Activated T-helper 9 cell treated with anti-CD3 and anti-CD28 coated beads, Interleukin-2, amount 50 U/mL, for 16 hours (primary cell): Measurements from ENCODE around the gene KCNJ10.

Experiments used
- DNase-seq: peaks from one replicate; pipeline ENCODE4 v3.0.0-alpha.2; 2020; ENCODE audit warnings: low read depth

KCNJ10 gene

DNA sequence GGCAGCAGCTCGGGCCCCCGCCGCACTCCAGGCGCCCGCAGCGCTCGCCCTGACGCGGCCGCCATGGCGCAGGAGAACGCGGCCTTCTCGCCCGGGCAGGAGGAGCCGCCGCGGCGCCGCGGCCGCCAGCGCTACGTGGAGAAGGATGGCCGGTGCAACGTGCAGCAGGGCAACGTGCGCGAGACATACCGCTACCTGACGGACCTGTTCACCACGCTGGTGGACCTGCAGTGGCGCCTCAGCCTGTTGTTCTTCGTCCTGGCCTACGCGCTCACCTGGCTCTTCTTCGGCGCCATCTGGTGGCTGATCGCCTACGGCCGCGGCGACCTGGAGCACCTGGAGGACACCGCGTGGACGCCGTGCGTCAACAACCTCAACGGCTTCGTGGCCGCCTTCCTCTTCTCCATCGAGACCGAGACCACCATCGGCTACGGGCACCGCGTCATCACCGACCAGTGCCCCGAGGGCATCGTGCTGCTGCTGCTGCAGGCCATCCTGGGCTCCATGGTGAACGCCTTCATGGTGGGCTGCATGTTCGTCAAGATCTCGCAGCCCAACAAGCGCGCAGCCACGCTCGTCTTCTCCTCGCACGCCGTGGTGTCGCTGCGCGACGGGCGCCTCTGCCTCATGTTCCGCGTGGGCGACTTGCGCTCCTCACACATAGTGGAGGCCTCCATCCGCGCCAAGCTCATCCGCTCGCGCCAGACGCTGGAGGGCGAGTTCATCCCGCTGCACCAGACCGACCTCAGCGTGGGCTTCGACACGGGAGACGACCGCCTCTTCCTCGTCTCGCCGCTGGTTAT lies 14.2 kb upstream of the KCNJ10 start:
- peak; percentile 61 for DNase-seq

DNA sequence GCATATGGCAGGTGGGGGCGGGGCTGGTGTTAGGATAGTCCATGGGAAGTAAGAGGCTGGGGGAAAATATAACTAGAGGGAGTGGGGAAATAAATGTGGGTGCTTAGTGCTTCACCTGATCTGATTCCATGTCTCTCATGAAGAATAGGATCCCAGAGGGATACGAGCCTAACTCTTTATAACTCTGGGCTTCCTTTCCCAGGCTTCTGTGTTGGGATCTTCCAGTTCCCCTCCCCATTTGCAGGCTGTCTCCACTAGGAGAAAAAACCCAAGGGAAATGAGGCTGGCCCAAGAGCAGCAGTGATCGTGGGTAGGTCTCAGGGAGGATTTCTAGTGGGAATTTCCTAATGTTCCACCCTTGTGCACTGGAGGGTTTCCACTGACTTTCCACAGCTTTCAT lies 13.0 kb upstream of the KCNJ10 start:
- DNase-seq = no peak

GRCh38 chr1:160082487-160082886 lies 12.5 kb upstream of the KCNJ10 start:
- DNase-seq = no peak

DNA sequence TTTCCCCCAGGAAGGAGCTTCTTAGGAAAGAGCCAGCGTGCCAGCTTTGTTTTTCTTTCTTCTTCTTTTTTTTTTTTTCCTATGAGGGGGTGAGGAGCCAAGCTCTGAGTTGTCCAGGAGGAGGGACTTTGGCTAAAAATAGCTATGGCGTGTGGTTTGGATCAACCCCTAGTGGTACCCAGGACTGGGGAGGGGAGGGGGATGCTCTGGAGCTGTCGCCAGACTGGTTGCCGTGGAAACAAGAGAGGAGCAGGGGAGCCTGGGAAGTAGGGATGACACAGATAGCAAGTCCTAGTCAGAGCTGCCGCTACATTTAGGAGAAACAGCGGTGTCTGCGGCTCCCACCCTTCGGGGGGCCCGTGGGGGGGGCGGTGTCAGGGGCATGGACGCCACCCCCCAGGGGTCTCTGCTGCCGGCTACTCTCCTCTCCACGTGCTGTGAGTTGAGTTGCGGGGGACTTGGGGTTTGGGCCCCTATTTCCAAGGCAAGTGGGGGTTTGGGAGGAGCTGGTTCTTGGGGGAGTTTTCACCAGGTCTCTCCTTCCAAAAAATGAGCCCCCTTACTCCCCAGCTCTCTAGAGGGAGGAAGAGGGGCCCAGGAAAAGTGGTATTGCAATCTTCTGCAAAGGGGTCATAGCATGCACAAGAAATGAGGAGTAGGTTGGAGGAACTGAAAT lies 11.4 kb upstream of the KCNJ10 start, which contains the start of gene KCNJ9:
KCNJ9 (plus strand) TSS at position 278 of the 676 bp plus-strand sequence. CDS start 2,493 bp downstream, outside the sequence.
- DNase-seq = no peak

- no peak for DNase-seq
These were observed 10.6 kb upstream of the KCNJ10 start for GRCh38 chr1:160080381-160081100.

DNA sequence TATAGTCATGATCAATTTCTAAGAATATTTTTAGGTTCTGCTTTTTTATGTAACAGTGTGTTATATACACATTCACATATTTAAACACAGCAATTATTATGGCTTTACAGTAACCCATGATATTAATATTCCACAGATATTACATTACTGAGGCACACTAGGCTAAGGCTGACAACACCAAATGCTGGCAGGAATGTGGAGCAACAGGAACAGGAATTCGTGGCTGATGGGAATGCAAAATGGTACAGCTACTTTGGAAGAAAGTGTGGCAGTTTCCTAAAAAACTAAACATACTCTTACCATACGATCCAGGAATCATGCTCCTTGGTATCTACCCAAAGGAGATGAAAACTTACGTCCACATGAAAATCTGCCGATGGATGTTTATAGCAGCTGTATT lies 9.5 kb upstream of the KCNJ10 start:
- no peak for DNase-seq

DNA sequence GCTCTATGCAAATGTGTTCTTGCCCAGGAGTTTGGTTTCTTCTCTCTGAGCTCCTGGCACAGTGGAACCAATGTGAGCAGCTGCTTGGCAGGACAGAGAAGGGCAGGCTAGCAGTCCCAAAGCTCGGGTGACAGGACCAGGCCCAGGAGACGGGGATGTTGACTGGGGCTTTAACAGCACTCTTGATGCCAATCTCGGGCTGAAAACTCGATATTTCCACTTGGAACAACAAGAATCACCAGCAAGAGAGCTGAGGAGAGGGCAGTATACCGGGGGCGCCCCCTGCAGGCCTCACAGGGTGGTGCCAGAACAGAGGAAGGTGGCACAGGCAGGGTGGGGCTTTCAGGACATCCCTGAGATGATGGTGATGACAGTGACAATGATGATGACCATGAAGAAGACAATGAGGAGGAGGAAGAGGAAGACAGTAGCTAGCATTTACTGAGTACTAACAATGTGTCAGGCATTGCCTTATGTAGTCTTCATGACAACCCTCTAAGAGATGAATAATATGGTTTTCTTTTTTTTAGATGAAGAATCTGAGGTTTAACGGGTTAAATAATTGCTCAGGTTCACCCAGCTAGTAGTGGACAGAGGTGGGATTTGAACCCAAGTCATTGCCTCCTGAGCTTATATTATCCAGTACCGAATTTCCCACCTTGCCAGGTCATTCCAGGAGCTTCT lies 8.7 kb upstream of the KCNJ10 start:
- DNase-seq = peak; percentile 34

DNA sequence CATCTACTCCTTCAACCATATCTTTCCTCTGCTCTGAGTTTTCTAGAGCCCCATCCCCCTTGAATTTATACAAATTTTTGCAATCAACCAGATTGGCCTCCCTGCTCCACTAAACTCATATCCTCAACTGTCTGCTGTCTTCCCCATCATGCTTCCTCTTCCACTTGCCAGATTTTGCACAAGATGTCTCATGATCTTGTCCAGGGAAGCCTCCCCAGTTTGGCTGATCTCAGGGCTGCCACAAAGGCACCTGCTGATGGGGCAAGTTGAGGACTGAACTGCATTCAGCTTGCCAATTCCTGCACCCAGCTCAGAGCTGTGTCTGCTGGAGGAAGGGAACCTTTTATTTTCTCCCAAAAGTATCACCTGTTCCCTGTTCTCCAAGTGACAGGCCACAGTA lies 7.5 kb upstream of the KCNJ10 start:
- DNase-seq = no peak

- no peak for DNase-seq
These were observed 6.3 kb upstream of the KCNJ10 start for GRCh38 chr1:160076295-160076694.

- DNase-seq = no peak
These were observed 5.9 kb upstream of the KCNJ10 start for GRCh38 chr1:160075836-160076235.

DNA sequence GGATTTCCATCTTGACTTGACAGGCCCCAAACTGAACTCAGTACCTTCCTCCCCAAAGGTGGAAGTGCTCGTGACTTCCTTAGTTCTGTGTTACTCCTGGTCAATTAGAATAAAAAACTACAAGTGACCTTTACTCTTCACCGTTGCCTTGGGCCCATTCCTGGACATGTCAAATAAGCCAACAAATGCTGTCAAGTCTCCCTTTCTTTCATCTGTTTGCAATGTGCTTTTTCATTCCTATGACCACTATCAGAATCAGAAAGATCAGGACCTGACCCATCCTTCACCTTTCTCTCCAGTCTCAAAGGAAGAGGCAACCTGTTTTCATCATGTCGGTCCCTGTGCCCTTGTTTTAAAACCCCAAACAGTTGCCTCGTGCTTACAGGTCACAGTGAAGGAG lies 4.9 kb upstream of the KCNJ10 start:
- no peak for DNase-seq

- no peak for DNase-seq
These were observed 1.3 kb upstream of the KCNJ10 start for GRCh38 chr1:160071289-160071688.

DNA sequence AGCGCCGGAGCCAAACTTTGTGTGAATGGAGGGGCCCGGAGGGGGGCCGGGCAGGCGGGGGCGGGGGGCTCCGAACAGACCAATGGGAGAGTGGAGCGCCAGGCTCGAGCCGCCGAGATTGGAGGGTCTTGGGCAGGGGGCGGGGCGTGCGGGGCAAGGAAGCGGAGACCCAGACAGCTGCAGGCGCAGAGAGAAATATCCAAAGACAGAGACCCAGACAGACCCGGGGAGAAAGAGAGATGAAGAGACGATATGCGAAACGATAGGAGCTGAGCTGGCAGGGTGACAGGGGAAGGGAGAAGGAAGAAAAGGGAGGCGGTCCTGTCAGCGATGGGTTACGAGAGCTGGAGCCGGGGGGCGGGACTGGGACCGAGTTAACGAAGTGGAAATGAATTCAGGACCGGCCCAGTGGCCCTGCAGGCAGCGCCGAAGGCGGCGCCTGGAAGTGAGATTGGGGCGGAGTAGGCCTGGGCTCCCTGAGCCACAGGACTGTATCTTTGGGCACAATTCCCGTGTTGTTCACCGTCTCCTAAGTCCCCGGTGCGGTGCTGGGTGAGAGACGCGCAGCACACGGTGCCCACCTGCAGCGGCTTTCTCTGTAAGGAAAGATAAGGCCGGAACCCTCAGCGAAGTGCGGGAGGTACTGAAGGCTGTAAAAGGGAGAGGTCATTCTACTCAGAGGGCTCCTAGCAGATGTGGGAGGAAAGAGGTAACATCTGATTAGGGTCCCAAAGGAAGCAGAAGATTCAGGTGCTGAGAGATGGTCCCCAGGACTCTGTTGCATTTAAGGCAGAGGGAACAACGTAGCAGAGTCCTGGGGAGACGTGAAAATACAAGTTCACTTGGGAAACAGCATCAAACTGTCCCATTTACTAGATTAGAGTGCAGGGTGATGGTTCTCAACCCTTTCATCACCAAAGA lies 543 bp upstream of the KCNJ10 start:
- DNase-seq = peak; percentile 29

GRCh38 chr1:160068225-160068624 lies 1.7 kb downstream of the KCNJ10 start:
- DNase-seq = no peak

DNA sequence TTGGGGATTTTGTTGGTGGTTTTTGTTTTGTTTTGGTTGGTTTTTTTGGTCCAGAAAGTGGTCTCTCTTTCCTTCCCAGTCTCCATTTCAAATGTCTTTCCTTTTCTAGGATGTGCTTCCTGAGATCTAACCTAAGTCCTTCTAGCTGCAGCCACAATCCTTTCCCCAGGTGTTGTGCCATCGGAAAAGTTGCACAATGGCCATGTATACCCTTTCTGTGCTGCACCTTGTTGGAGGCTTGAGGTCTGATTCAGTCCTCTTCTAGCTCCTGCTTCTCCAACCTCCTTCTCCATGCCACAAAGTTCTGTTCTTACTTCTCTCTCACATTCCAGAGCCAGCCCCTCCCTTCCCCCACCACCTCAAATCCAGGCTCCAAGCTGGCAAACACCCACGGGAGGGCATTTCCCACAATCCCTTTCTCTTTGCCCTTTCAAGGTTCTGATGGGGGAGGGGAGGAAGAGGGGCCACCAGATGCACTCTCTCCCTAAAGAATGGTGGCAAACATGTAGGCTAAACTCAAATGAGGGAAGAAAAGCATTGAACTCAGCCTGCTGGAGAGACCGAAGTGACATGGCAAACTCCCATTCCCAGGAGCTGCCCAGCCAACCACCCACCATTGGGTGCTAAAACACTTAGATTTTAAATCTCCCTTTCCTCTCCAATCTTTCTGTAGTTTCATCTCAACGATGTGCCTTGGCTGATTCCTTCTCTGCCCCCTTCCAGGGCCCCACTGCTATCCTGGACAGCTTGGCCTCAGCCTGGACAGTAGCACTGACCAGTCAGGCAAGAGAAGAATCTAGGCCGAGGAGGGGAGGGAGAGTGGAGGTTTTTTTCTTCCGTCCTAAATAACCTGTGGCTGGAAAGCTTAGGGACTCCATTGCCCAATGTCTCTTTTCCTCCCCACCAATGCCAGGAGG lies 2.9 kb downstream of the KCNJ10 start:
- DNase-seq = no peak

DNA sequence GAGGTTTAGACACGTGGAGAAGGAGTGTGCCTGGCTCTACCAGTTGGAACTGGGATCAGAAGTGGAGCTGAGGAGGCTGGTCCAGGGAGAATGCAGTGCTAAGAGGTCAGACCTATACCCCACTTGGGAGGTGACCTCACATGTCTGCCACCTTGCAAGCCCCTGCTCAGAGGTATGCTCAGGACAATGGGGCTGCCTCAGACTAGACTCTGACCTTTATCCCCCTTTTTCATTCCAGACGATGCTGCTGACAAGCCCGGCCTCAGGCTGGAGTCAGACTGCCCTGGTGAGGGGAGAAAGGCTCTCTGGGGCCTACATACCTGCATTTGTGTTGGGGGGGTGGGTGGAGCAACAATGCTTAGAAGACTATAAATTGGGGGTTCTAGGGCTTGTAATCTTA lies 5.2 kb downstream of the KCNJ10 start:
- DNase-seq = no peak

DNA sequence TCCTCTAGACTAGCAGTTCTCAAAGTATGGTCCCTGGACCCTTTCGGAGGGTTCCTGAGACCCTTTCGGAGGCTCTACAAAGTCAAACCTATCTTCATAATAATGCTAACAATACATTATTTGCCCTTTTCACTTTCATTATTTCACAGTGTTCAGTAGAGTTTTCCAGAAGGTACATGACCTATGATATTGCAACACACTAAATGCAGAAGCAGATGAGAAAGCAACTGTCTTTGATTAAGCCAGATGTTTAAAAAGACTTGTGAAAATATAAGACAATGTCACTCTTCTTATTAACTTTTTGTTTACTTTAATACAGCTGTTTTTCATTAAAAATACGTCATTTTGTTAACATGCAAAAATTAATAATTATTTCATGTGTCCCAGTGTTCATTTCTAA lies 5.8 kb downstream of the KCNJ10 start:
- no peak for DNase-seq

DNA sequence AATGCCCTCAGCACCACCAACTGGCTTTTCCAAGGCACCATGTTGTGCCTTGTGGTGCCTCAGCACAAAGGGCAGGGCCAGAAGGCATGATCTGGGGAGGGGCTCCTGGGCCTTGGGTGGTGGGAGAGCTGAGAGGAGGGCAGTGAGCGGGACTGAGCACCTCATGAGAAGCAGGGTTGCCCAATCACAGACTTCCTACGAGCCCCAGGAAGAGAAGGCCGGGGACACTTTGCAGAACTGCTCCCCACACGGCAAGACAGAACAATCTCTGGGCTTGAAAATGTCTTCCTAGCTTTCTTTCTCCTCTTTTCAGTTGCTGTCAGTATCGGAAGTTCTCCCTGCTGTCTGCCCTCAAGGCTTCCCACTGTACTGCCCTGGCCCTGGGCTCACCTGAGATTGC lies 6.8 kb downstream of the KCNJ10 start:
- no peak for DNase-seq

DNA sequence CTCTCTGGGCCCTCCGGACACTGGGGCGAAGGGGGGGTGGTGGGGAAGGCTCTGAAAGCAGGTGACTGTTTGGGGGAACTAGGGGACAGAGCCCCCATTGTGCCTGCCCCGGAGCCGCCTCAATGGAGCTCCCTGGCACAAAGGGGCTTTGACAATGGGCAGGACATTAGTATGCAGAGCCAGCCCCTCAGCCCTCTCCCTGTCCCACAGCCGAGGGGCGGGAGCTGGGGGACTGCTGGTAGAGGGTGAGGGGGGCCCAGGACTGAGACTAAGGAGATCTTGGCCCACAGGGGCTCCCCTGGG lies 7.8 kb downstream of the KCNJ10 start:
- DNase-seq = no peak
